Activated T-cell treated with anti-CD3 and anti-CD28 coated beads, Interleukin-2, amount 50 U/mL, for 24 hours (primary cell): ENCODE data around the gene GEMIN4.
"Not testable (repeated sequence)": the region's sequence is repeated elsewhere in the genome, so short reads cannot be mapped to it uniquely, and the experiment has no call there.

Source experiments
- DNase-seq: peaks from one replicate; pipeline ENCODE4 v3.0.0-alpha.2; 2020
- H3K27ac Mint-ChIP-seq: 2 replicates; pipeline ENCODE4 v1.8.0; 2020; ENCODE audit warnings: mild to moderate bottlenecking, mixed read lengths
- H3K27me3 Mint-ChIP-seq: 2 replicates; pipeline ENCODE4 v1.8.0; 2020; ENCODE audit warnings: mixed read lengths
- H3K36me3 Mint-ChIP-seq: 2 replicates; pipeline ENCODE4 v1.8.0; 2020; ENCODE audit warnings: low read depth, mixed read lengths
- H3K4me1 Mint-ChIP-seq: 2 replicates; pipeline ENCODE4 v1.8.0; 2020; ENCODE audit warnings: low read depth, mixed read lengths
- H3K4me3 Mint-ChIP-seq: 2 replicates; pipeline ENCODE4 v1.8.0; 2020; ENCODE audit warnings: mild to moderate bottlenecking, moderate library complexity, mixed read lengths
- H3K9me3 Mint-ChIP-seq: 2 replicates; pipeline ENCODE4 v1.8.0; 2020; ENCODE audit warnings: mixed read lengths

The GEMIN4 gene

GRCh38 chr17:789160-789840, 37.2 kb upstream of the GEMIN4 start:
- Mint-ChIP-seq H3K36me3 (peaks cover 81% of the 10 kb centered on the region), H3K4me1 (peaks cover 14% of the 10 kb centered on the region)

GRCh38 chr17:788551-788950, 36.5 kb upstream of the GEMIN4 start:
- H3K4me1 Mint-ChIP-seq = peaks cover 22% of the 10 kb centered on the region

More at GRCh38 chr17:789160-789840, 37.2 kb upstream of the GEMIN4 start:
- Mint-ChIP-seq H3K9me3 (no peaks in the 10 kb centered on the region), H3K4me3 (no peak overlapping the region), H3K27me3 (no peaks in the 10 kb centered on the region), H3K27ac (no peak overlapping the region)
- DNase-seq = no peak

GRCh38 chr17:787641-788221, 35.7 kb upstream of the GEMIN4 start:
- H3K27ac Mint-ChIP-seq = no peak overlapping the region
- H3K4me1 Mint-ChIP-seq = peaks cover 29% of the 10 kb centered on the region
- H3K9me3 Mint-ChIP-seq = no peaks in the 10 kb centered on the region
- no peak for DNase-seq
- peaks cover 88% of the 10 kb centered on the region for H3K36me3 Mint-ChIP-seq
- H3K27me3 Mint-ChIP-seq = no peaks in the 10 kb centered on the region
- no peak overlapping the region for H3K4me3 Mint-ChIP-seq

More at GRCh38 chr17:788551-788950, 36.5 kb upstream of the GEMIN4 start:
- no peak for DNase-seq
- Mint-ChIP-seq H3K27me3 (no peaks in the 10 kb centered on the region), H3K4me3 (no peak overlapping the region), H3K9me3 (no peaks in the 10 kb centered on the region), H3K36me3 (peaks cover 84% of the 10 kb centered on the region), H3K27ac (no peak overlapping the region)

- not testable (repeated sequence) for DNase-seq, H3K4me3 Mint-ChIP-seq, H3K9me3 Mint-ChIP-seq, H3K27ac Mint-ChIP-seq, H3K27me3 Mint-ChIP-seq
- Mint-ChIP-seq H3K4me1 (peaks cover 35% of the 10 kb centered on the region), H3K36me3 (peaks cover 88% of the 10 kb centered on the region)
Observed at GRCh38 chr17:785901-786300, 33.8 kb upstream of the GEMIN4 start.

- Mint-ChIP-seq H3K9me3 (no peaks in the 10 kb centered on the region), H3K4me3 (peak overlapping the region; percentile 99), H3K27me3 (no peaks in the 10 kb centered on the region), H3K27ac (peak overlapping the region; percentile 99), H3K4me1 (peaks cover 40% of the 10 kb centered on the region), H3K36me3 (peaks cover 82% of the 10 kb centered on the region)
- DNase-seq = no peak
Observed at GRCh38 chr17:784143-784542, 32.1 kb upstream of the GEMIN4 start.

- DNase-seq = peak; percentile 98
- Mint-ChIP-seq H3K36me3 (peaks cover 82% of the 10 kb centered on the region), H3K27ac (peak within 1 kb of the TSS; percentile 99), H3K27me3 (no peaks in the 10 kb centered on the region), H3K4me1 (peaks cover 43% of the 10 kb centered on the region), H3K4me3 (peak within 1 kb of the TSS; percentile 99), H3K9me3 (no peaks in the 10 kb centered on the region)
Observed at GRCh38 chr17:781805-782731, 30.0 kb upstream of the GEMIN4 start, which contains the start of the genes GLOD4 and MRM3. GLOD4 (minus strand) TSS chr17:782280; CDS start chr17:782255, 25 bp downstream. MRM3 (plus strand) TSS chr17:782353; CDS start chr17:782379, 26 bp downstream.

- Mint-ChIP-seq H3K36me3 (peaks cover 86% of the 10 kb centered on the region), H3K27ac (no peak overlapping the region), H3K4me3 (no peak overlapping the region), H3K27me3 (no peaks in the 10 kb centered on the region), H3K4me1 (peaks cover 34% of the 10 kb centered on the region), H3K9me3 (no peaks in the 10 kb centered on the region)
- no peak for DNase-seq
Observed at GRCh38 chr17:778096-778495, 26.0 kb upstream of the GEMIN4 start.

GRCh38 chr17:774313-774584, 22.2 kb upstream of the GEMIN4 start:
- Mint-ChIP-seq H3K27me3 (no peaks in the 10 kb centered on the region), H3K4me3 (peak overlapping the region; percentile 54), H3K36me3 (peaks cover 93% of the 10 kb centered on the region), H3K9me3 (no peaks in the 10 kb centered on the region), H3K27ac (peak overlapping the region; percentile 91), H3K4me1 (peaks cover 25% of the 10 kb centered on the region)
- no peak for DNase-seq

GRCh38 chr17:773467-774312, 21.6 kb upstream of the GEMIN4 start:
- H3K4me1 Mint-ChIP-seq = peaks cover 25% of the 10 kb centered on the region
- no peaks in the 10 kb centered on the region for H3K9me3 Mint-ChIP-seq
- DNase-seq = no peak
- peaks cover 94% of the 10 kb centered on the region for H3K36me3 Mint-ChIP-seq
- H3K27ac Mint-ChIP-seq = peak overlapping the region; percentile 91
- H3K4me3 Mint-ChIP-seq = peak overlapping the region; percentile 54
- H3K27me3 Mint-ChIP-seq = no peaks in the 10 kb centered on the region

GRCh38 chr17:773016-773415, 21.0 kb upstream of the GEMIN4 start:
- no peaks in the 10 kb centered on the region for H3K27me3 Mint-ChIP-seq
- H3K4me1 Mint-ChIP-seq = peaks cover 22% of the 10 kb centered on the region
- no peak overlapping the region for H3K4me3 Mint-ChIP-seq
- DNase-seq = no peak
- peaks cover 91% of the 10 kb centered on the region for H3K36me3 Mint-ChIP-seq
- H3K27ac Mint-ChIP-seq = peak overlapping the region; percentile 91
- H3K9me3 Mint-ChIP-seq = no peaks in the 10 kb centered on the region

GRCh38 chr17:767076-767475, 15.0 kb upstream of the GEMIN4 start:
- no peaks in the 10 kb centered on the region for H3K4me1 Mint-ChIP-seq
- no peak overlapping the region for H3K4me3 Mint-ChIP-seq
- no peak overlapping the region for H3K27ac Mint-ChIP-seq
- peaks cover 77% of the 10 kb centered on the region for H3K36me3 Mint-ChIP-seq
- no peaks in the 10 kb centered on the region for H3K27me3 Mint-ChIP-seq
- DNase-seq = no peak
- no peaks in the 10 kb centered on the region for H3K9me3 Mint-ChIP-seq

- H3K9me3 Mint-ChIP-seq = no peaks in the 10 kb centered on the region
- no peak for DNase-seq
- peaks cover 80% of the 10 kb centered on the region for H3K36me3 Mint-ChIP-seq
- no peaks in the 10 kb centered on the region for H3K4me1 Mint-ChIP-seq
- no peak overlapping the region for H3K27ac Mint-ChIP-seq
- no peak overlapping the region for H3K4me3 Mint-ChIP-seq
- H3K27me3 Mint-ChIP-seq = no peaks in the 10 kb centered on the region
Observed at GRCh38 chr17:760371-760770, 8.3 kb upstream of the GEMIN4 start.

GRCh38 chr17:759964-760363, 7.9 kb upstream of the GEMIN4 start:
- Mint-ChIP-seq H3K9me3 (no peaks in the 10 kb centered on the region), H3K27ac (no peak overlapping the region), H3K27me3 (no peaks in the 10 kb centered on the region), H3K4me3 (no peak overlapping the region), H3K36me3 (peaks cover 76% of the 10 kb centered on the region), H3K4me1 (no peaks in the 10 kb centered on the region)
- DNase-seq = no peak

GRCh38 chr17:756010-756567, 4.0 kb upstream of the GEMIN4 start:
- H3K27ac Mint-ChIP-seq, H3K27me3 Mint-ChIP-seq, DNase-seq, H3K4me3 Mint-ChIP-seq, H3K9me3 Mint-ChIP-seq: not testable (repeated sequence)
- Mint-ChIP-seq H3K4me1 (peaks cover 15% of the 10 kb centered on the region), H3K36me3 (peaks cover 56% of the 10 kb centered on the region)
